HG03159 (cell line): ENCODE measurements around the gene SORCS2.

Experiments
- ATAC-seq: cut with Tn5 transposase; IDR thresholded peaks from one replicate; pipeline ENCODE4 v1.9.1; 2021; ENCODE audit warnings: mild to moderate bottlenecking, moderate library complexity; ENCODE audit not compliant: unreplicated experiment

SORCS2 gene

DNA sequence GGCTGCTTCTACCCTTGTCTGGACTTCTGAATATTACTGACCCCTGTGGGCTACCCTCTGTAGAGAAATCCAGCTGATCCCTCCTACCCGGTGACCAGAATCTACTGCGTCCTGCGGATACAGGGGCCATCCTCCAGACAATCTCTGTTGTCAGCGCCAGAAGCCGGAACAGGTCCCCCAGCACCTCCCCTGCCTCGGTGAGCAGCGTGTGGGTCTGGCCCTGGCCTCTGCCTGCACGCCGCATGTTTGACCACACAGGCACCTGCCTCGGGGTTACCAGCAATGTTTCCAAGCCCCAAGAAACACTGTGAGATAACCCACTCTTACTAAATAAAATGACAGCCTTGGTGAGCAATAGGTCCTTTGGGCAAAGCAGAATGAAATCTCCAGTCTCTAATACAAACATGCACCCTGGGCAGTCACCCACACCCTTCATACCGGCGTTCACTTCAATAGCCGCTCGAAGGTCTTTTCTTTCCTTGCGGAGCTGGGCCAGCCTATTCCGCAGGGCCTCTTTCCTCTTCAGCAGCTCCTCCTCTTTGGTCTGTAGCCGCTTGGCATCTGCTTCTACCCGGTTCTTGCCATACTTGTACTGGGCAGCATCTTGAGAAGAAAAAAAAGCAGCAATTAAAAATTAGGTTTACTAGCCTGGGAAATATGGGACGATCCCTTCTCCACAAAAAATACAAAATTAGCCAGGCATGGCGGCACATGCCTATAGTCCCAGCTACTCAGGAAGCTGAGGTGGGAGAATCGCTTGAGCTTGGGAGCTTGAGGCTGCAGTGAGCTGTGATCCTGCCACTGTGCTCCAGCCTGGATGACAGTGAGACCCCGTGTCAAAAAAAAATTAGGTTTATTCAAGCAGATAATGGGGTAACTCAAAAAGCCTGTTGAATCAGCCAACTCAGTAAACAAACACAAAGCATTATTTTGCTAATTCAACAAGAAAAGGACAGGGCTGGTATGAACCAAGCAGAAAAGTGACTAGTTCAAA is 582.3 kb downstream of the SORCS2 start:
- no peak for ATAC-seq

DNA sequence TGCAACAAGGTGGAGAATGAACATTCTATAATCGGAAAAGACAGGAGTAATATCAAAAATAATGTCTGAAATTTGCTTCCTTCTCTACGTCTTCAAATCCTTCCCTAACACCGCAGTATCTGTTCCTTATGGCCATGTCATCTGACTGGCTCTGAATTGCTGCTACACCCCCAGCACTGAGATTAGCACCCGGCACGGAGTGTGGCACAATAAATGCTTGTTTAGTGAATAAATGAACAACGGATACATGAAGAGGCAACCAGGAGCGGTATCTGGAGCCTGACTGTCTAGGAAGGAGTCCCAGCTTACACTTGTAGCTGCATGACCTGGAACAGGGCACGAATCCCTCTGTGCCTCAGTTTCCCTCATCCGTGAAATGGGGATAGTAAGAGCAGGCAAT is 583.1 kb downstream of the SORCS2 start:
- ATAC-seq = no peak

DNA sequence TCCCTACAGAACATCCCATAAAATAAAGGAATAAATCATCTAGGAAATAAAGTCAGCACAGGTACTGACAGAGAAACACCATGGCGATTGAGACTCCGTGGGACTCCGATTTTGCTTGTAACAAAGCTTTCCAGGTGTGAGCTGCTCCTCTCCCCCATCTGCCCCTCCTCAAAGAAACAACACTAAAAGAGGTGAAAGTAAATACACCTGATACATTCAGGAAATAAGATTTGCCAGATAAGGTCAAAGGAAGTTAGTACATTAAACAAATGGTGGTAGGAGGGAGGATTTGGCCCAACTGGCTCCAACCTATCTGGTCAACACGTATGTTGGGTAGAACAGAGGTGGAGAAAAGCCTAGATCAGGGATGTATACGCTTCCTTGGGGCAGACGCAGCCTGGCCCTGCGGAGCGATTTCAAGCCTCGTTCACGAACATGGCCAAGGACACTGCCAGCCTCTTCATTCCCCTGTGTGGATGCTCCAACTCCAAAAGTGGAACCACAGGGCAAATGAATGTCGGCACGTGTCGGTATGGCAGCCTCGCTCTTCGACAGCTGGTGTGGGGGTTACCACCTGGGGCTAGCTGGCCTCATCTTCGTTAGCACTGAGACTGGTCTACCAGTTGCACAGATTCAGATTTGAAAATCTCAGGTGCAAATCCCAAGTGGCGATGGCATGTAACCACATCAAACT is 584.8 kb downstream of the SORCS2 start:
- ATAC-seq = no peak

DNA sequence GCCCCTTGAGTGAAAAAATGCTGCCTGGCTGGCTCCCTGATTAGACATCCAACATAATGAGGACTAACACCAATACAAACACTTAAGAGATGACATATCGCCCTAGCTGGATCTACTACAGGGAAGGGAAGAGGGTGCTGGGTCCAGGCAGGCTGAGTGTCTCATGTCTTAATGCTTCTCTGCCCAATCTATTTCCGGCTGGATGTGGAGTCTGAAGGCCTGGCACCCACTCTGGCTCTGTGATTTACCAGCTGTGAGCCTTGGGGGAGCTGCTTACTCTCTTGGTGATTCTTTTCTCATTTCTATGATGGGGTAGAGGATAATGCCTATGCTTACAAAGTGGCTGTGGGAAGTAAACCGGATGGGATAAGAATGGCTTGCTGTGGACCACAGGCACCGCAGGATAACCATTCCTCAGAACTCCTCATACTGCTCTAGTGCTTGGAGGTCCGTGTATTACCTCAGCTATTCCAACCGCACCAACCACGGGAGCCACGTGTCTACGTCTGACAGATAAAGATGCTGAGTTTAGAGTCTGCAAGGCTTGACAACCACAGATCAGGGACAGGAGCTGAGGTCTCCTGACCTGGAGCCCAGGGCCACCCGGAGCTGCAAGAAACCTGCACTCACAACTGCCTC is 585.7 kb downstream of the SORCS2 start:
- ATAC-seq = no peak

DNA sequence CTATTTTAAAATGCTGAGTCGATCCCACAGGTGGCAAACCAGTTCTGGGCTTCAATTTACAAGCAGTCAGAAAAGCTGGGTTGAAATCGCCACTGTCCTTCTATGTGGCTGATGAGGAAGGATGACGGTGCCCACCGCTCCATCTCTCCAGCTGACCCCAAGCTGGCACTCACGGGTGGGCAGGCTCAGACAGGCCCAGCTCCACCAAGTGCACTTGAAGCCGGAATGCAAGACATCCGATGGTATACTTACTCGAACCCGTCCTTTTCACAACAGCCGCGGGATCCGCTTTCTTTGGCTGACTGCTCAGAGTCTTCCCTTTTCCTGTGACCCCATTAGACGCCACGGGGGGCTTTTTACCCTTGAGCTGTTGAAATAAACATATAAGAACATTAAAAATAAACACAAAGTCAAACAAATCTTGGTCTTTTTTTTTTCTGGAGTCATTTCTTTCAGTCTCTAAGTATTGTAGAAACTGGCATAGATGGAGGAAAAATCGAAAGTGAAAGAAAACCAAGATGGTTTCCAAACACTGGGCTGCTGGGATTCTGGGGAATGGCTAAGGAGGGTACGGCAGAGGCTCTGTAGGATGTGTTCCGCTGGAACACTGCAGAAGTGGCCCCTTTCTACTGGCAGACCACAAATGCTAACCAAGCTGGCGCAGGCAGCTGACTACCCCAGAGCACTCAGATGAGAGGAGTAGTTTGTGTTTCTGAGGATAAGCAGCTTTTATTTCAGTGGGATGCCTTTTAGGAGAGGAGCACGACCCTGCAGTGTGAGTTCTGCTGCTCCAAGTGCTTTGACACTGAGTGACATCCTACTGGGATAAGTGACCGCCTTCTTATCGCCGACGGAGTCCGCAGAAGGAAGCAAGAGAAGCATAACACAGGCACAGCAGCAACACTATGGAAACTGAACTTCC is 586.4 kb downstream of the SORCS2 start:
- ATAC-seq = no peak

DNA sequence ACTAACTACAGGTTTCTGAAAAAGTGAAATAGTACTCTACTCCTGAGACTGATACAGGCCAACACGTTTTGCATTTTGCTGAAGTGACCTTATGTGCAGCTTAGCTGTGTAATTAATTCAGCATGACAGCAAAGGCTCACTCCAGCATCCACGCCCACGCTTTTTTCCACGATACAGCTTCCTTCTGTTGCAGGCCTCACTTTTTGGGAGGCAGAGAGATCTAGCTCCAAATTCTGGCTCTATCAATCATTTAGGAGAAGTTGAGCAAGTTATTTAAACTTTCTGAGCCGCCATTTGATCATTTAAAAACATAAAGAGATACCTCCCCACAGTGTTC is 587.1 kb downstream of the SORCS2 start:
- ATAC-seq = no peak

DNA sequence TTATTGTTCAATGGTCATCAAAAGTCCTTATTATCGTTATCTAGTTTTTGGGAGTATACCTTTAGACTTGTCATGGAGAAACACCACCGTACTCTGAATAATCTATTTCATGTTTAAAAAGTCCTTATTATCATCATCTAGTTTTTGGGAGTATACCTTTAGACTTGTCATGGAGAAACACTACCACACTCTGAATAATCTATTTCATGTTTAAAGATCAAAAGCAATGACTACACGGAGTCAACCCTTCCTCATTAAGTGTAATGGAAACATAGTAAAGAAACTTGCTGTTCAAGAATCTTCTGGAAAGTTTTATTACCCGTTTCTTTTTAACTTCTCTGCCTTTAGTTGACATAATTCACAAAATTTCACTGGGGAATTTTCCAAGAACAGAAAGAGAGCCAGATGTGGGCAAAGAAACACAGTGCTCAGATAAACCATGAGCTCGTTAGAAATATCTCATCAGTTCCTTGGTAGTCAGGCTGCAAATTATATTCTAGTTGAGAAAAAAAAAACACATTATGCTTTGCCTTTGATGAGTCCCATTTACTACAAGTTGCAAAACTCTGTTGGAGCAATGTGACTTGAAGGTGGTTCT is 588.5 kb downstream of the SORCS2 start:
- ATAC-seq = no peak

DNA sequence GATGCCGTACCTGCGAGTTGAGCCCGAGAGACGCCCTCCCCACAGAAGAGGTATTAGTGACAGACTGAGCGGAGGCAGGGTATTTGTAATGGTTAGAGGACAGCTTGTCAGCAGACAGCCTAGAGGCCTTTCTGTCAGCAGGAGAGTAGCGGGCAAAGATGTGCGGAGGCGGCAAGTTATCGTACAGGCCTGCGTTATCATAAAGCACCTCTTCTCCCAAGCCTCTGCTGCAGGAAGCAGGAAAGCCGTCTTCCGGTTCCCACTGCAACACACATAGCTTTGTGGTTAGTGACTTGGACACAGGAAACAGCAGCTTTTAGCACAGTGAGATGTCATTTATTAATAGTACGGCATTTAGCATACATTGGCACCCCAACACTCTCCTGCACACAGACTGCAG is 589.0 kb downstream of the SORCS2 start:
- no peak for ATAC-seq

DNA sequence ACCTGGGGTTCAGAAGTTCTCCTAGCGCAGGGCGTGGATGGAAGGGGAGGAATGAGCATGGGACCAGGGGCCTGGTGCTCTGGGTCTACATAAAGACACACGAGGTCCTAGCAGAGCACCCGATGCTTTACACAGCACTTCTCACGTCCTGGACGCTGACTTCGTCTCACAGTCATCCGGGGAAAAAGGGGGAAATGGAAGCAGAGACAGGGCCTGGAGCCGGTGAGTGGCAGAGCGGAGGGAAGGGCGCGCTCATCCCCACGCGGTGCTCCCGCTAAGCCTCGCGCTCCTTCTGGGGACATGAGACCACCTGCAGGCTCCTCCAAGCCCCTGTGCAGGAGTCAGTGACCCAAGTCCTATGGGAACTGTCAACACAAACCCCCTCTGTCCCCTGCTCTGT is 589.7 kb downstream of the SORCS2 start:
- ATAC-seq = no peak

DNA sequence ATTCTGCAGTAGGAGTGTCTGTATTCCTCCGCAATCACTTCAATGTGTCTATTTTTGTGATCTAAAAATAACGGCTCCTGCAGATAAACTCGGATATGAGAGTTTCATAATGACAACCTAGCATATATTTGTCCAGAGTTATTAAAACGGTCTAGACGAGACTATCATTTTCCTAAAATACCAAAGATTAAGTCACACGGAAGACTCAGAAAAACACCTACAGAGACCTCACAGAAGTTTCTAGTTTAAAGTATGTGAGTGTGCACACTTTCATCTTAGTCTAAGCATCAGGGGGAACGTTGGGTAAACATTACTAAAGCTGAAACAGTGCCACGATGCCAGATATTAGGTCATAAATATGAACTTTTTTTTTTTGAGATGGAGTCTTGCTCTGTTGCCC is 590.4 kb downstream of the SORCS2 start:
- no peak for ATAC-seq

DNA sequence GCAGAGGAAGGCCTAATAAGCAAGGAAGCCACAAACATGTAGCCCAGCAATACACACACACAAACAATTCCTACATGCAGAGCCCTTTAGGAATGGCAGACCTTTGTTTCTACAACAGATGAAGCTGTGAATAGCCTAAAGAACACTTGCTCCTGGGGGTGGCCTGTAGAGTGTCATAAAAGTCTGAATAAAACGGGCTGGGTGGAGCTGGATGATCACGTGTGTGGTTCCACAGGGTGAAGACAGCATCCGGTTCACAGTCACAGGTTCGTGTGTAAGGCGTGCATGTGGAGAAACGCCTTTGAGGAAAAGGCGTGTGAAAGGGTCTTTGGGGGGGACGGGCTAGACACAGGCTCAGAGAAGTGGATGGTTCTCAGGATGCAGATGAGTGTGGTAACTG is 591.2 kb downstream of the SORCS2 start:
- no peak for ATAC-seq

DNA sequence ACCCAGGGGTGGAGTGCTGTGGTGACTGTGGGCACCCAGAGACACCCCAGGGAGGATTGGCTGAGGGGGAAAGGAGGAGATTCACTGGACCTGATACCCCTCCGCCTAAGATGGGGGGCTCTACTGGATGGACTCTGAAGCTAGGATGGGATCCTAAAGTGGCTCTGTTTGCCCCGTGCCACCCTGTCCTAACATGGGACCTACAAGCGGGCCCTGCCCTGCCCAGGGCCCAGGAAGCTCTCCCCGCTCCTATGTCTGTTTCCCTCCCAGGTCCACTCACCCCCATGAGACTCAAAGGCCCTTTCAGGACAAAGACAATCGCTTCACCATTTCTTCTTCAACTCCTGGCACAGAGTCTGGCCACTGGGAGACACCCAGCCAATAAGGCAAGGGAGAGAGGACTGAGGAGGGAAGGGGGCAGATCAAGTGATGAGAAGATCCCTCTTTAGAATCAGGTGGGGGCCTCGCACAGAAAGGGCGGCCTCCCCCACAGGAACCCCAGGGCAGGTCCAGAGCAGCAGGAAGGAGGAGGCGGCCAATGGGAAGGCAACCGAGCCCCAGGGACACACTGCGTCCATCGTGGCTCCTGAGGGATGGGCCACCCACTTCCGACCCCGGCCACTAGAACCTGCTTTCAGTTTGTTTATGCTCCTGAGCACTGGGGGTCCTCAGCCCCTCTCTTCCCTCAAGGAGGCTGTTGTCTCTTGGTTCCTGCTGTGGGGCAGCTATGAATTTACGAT is 592.0 kb downstream of the SORCS2 start:
- ATAC-seq = no peak

DNA sequence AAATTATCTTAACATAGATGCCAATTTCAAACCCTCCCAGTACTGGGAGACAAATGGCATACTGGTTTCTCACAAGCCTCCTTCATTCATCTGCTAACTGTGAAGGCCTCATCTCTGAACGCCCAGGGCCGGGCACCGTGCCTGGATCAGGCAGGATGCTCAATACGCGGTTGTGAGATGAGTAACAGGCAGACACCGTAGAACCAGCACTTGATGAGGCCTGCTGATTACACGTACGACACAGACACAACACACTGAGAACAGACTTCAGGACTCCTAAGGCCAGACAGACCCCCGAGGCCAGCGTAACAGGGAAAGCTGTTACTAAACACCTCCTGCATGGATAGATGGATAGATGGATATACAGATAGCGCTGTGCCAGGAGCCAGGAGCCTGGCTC is 592.7 kb downstream of the SORCS2 start:
- no peak for ATAC-seq

DNA sequence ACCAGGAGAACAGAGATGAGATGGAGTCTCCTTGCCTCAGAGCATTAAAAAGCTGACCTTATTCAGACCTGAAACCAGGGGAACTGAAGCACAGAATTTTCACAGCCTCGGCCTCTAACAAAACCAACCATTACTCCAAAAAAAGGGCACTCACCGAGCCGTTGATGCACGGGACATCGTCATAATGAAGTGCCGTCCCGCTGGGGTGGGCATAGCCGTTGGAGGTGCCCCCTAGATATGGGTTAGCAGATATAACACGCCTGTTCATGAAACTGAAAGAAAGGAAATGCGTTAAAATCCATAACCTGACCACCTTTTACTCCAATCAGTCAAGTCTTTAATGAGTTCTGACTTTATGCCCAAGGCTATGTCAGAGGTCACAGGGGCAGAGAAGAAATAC is 593.7 kb downstream of the SORCS2 start:
- ATAC-seq = no peak

DNA sequence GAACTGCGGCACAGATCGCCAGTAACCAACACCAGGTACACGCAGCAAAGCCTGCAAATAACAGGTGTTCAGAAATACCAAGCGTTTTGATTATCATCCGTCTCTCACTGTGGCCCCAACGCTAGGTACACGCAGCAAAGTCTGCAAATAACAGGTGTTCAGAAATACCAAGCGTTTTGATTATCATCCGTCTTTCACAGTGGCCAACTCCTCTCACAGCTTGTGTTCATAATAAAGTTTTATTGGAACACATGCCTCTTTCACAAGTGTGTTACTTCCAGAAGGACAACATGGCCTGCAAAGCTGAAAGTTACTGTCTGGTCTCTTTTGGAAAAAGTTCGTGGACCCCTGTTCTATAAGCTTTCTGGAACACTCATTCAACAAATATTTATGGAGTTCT is 594.2 kb downstream of the SORCS2 start:
- ATAC-seq = no peak

DNA sequence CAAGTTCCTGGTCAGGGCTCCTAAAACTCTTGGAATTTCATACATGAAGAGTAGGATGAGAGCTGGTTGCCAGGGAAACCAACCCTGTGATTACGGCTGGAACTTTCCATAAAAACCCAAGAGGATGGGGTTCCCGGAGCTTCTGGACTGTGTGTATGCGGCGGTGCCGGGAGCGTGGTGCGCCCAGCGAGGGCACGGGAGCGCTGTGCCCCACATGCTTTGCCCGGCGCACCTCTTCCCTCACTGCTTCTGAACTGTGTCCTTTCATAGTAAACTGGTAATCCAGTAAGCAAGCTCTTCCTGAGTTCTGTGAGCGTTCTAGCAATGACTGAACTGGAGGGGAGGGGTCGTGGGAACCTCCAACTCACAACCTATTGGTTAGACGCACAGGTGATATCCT is 594.7 kb downstream of the SORCS2 start:
- no peak for ATAC-seq

DNA sequence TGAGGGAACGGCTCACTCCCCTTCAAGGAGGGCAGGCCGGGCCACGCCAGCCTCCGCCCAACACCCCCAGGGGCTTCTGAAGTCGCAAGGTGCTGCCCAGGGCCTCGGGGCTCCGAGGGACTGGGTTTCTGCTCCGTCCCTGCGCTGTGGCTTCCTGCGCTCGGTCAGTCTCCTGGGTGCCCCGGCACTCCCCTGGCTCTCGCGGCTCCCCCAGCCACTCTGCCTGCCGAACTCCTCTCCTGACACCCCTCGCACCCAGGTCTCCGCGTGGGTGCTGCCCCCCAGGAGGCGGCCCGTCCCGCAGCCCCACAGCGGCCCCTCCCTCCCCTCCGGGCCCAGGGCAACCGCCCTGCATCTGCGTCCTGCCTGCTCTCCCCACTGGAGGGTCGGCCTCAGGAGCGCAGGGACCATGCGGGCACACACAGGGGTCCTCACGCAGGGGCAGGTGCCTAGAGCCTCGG is 595.4 kb downstream of the SORCS2 start:
- no peak for ATAC-seq

DNA sequence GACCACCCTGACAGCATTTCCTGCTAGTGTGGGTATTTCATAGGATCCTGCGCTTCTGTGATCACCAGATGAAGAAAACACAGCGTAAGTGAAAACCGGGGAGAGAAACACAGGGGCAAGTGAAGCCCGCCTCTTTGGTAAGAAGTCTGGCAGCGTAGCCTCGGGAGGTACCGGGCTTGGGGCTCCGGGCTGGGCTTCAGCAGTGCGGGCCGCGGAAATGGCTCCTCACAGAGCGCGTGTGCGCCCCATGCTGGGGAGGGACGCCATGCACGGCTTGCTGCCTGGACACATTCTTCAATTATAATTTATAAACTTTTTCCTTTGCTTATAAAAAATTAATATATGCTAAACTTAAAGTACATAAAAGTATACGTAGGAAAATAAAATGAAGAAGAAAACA is 595.9 kb downstream of the SORCS2 start:
- no peak for ATAC-seq

DNA sequence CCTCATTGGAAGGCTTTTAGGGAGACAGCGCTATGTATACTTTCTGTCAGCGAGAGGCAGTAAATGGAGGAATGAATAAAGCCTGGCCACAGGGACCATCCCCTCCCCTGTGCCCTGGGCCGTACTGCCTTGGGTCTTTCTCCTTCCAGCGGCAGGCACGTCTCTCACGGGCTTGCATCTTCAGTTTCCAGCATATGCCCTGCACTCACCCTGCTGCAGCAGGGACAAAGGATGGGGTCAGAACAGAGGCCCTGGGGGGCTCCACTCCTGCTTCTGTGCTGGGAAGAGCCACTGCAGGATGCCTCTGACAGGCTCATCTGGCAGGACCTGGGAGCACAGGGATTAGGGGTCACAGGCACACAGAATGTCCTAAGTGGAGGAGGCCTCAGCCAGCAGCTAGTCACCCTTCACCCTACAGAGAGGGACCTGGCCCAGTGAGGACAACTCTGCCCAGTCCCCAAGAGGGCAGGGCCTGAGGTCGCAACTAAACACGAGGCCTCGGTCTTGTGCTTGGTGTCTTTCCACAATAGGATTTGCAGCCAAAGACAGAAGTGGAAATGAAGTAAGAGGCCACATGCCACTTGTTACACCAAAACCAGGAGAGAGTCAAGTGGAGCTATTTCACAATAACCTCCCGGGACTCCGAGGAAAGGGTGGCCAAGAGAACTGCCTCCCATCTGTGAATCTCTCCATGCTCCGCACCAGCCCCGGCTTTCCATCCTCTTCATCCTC is 596.5 kb downstream of the SORCS2 start:
- ATAC-seq = no peak
